T-cell (primary cell): ENCODE results near the gene CTNND2. TPM values are rescaled to one million over a fixed set of nuclear protein-coding genes. Genes with fewer than 3 reads are reported as not detected.
"Not testable (repeated sequence)": the region's sequence is repeated elsewhere in the genome, so short reads cannot be mapped to it uniquely, and the experiment has no call there.

Source experiments
- ATAC-seq, 4 experiments: fragments of 200-7000 bp in 3 of 4; fragments of 150-1000 bp in 1 of 4; cut with Tn5 transposase; replicated peaks in 1 of 4; 1 replicate in 3 of 4; 2 replicates in 1 of 4; pipeline ENCODE4 v1.10.0; 2021; ENCODE audit warnings: moderate library complexity in 3 of 4, mild to moderate bottlenecking in 2 of 4, moderate number of reproducible peaks in 1 of 4
- CTCF ChIA-PET, 2 donors: fragments of 300-600 bp; sonication (Branson Sonifier 250); formaldehyde crosslinking; loops; one replicate each; lab custom pipeline; 2022; ENCODE audit warnings: antibody characterized with exemption in 2 of 2; lab: Charles Lee
- POLR2A ChIA-PET, 2 donors: fragments of 300-600 bp; sonication (Branson Sonifier 250); formaldehyde crosslinking; loops; one replicate each; lab custom pipeline; 2022; ENCODE audit warnings: antibody characterized with exemption in 2 of 2; lab: Charles Lee
- DNase-seq, 35 experiments: peaks; one replicate each; pipeline versions ENCODE4 v3.0.0 to v3.0.0-alpha.2; 2013 to 2023
- H3K27ac ChIP-seq: one replicate; pipeline ENCODE4 v1.5.1; 2013; ENCODE audit warnings: low read length
- H3K27me3 ChIP-seq, 2 experiments: replicated peaks in 1 of 2; 1 replicate in 1 of 2; 2 replicates in 1 of 2; pipeline versions ENCODE4 v1.6.1 to v1.7.0; 2013; ENCODE audit warnings: low read length in 1 of 2, mixed read lengths in 1 of 2; ENCODE audit not compliant: control insufficient read depth in 2 of 2, insufficient read depth in 2 of 2; ENCODE audit errors: extremely low read depth in 1 of 2
- H3K36me3 ChIP-seq, 2 donors: 1 replicate in 1 of 2; 2 replicates in 1 of 2; pipeline versions ENCODE4 v1.6.1 to v1.7.0; 2013; ENCODE audit warnings: low read length in 1 of 2; ENCODE audit not compliant: control insufficient read depth in 2 of 2, insufficient read depth in 1 of 2; ENCODE audit errors: extremely low read depth in 1 of 2
- H3K4me1 ChIP-seq, 2 experiments: 1 replicate in 1 of 2; 2 replicates in 1 of 2; pipeline versions ENCODE4 v1.6.1 to v1.7.0; 2013; ENCODE audit warnings: low read length in 2 of 2, mixed read lengths in 1 of 2; ENCODE audit not compliant: insufficient read depth in 2 of 2, control insufficient read depth in 1 of 2; ENCODE audit errors: extremely low read depth in 1 of 2
- H3K4me3 ChIP-seq, 2 donors: 1 replicate in 1 of 2; 2 replicates in 1 of 2; pipeline versions ENCODE4 v1.5.1 to v1.7.0; 2013; ENCODE audit warnings: mild to moderate bottlenecking in 2 of 2, low read length in 1 of 2, moderate library complexity in 1 of 2; ENCODE audit not compliant: control insufficient read depth in 1 of 2; ENCODE audit errors: extremely low read depth in 1 of 2
- H3K9me3 ChIP-seq: 2 replicates; pipeline ENCODE4 v1.7.0; 2013
- H3K27ac Mint-ChIP-seq, 2 donors: one replicate each; pipeline ENCODE4 v1.8.0; 2020 to 2021; ENCODE audit warnings: mild to moderate bottlenecking in 2 of 2, mixed read lengths in 2 of 2
- H3K27me3 Mint-ChIP-seq, 2 donors: one replicate each; pipeline ENCODE4 v1.8.0; 2021 to 2022; ENCODE audit warnings: mixed read lengths in 2 of 2
- H3K36me3 Mint-ChIP-seq: one replicate; pipeline ENCODE4 v1.8.0; 2021; ENCODE audit warnings: mixed read lengths
- H3K4me1 Mint-ChIP-seq, 3 donors: one replicate each; pipeline ENCODE4 v1.8.0; 2020 to 2022; ENCODE audit warnings: mixed read lengths in 3 of 3, mild to moderate bottlenecking in 1 of 3
- H3K4me3 Mint-ChIP-seq, 3 donors: one replicate each; pipeline ENCODE4 v1.8.0; 2020 to 2022; ENCODE audit warnings: mild to moderate bottlenecking in 3 of 3, mixed read lengths in 3 of 3, moderate library complexity in 3 of 3
- H3K9me3 Mint-ChIP-seq, 3 donors: one replicate each; pipeline ENCODE4 v1.8.0; 2020 to 2022; ENCODE audit warnings: mixed read lengths in 3 of 3
- WGBS: methylation state at CpG from one replicate; pipeline ENCODE4 v1.1.5; 2013; ENCODE audit warnings: missing lambda C conversion rate; ENCODE audit not compliant: insufficient coverage; 5-methylcytosine and 5-hydroxymethylcytosine counted together
- total RNA-seq, 35 experiments: library from RNA in 6 of 35; stranded (reverse) in 6 of 35; fragments of 120-200 nt in 1 of 35; gene quantifications; one replicate each; pipeline versions ENCODE4 v1.2.1 to v1.2.4 and lab custom pipeline; 2013 to 2026

Gene CTNND2
- total RNA-seq, 5 donors from 2014 or later (not counting 1 experiment from before 2014, with no cell fraction given) = 0.22 TPM; not detected in 4

GRCh38 chr5:11313694-11314093, 590.6 kb downstream of the CTNND2 start:
- POLR2A ChIA-PET, H3K27ac Mint-ChIP-seq, ATAC-seq, H3K36me3 ChIP-seq, H3K36me3 Mint-ChIP-seq, H3K9me3 Mint-ChIP-seq, H3K4me3 ChIP-seq, H3K4me1 Mint-ChIP-seq, DNase-seq, H3K4me3 Mint-ChIP-seq, CTCF ChIA-PET, H3K4me1 ChIP-seq, H3K27ac ChIP-seq, H3K27me3 ChIP-seq, H3K9me3 ChIP-seq: not testable (repeated sequence)
- H3K27me3 Mint-ChIP-seq = peaks cover 0 to 12% of the 10 kb centered on the region in 2 donors
- 64% methylated on average over 2 of the region's 7 CpGs for WGBS

- H3K4me3 Mint-ChIP-seq = no peak overlapping the region
- DNase-seq (no peak), ATAC-seq (no peak)
- ChIA-PET CTCF (no interaction called here), POLR2A (no interaction called here)
- H3K36me3 Mint-ChIP-seq = no peaks in the 10 kb centered on the region
- H3K9me3 Mint-ChIP-seq = no peaks in the 10 kb centered on the region
- H3K4me1 ChIP-seq = no peaks in the 10 kb centered on the region
- H3K4me1 Mint-ChIP-seq = no peaks in the 10 kb centered on the region
- WGBS = 75% methylated on average over 3 of the region's 3 CpGs
- H3K27me3 Mint-ChIP-seq = peaks cover 0 to 2% of the 10 kb centered on the region in 2 donors
- no peak overlapping the region for H3K27ac Mint-ChIP-seq
- H3K27ac ChIP-seq = no peak overlapping the region
- no peaks in the 10 kb centered on the region for H3K27me3 ChIP-seq
- H3K4me3 ChIP-seq = no peak overlapping the region
- H3K36me3 ChIP-seq = no peaks in the 10 kb centered on the region
- no peaks in the 10 kb centered on the region for H3K9me3 ChIP-seq
These were observed 592.5 kb downstream of the CTNND2 start for GRCh38 chr5:11311731-11312130.

GRCh38 chr5:11311272-11311671, 593.0 kb downstream of the CTNND2 start:
- Mint-ChIP-seq H3K4me1 (no peaks in the 10 kb centered on the region), H3K27me3 (no peaks in the 10 kb centered on the region), H3K27ac (no peak overlapping the region), H3K4me3 (no peak overlapping the region), H3K36me3 (no peaks in the 10 kb centered on the region), H3K9me3 (no peaks in the 10 kb centered on the region)
- H3K9me3 ChIP-seq = no peaks in the 10 kb centered on the region
- no peak for DNase-seq
- POLR2A ChIA-PET = no interaction called here
- no peaks in the 10 kb centered on the region for H3K4me1 ChIP-seq
- 84% methylated on average over 1 of the region's 1 CpG for WGBS
- ATAC-seq = peak in 1 of 4 experiments; percentile 22
- CTCF ChIA-PET = no interaction called here
- no peaks in the 10 kb centered on the region for H3K27me3 ChIP-seq
- H3K36me3 ChIP-seq = no peaks in the 10 kb centered on the region
- no peak overlapping the region for H3K4me3 ChIP-seq
- no peak overlapping the region for H3K27ac ChIP-seq

- WGBS = 82% methylated on average over 2 of the region's 2 CpGs
- ChIA-PET POLR2A (no interaction called here), CTCF (no interaction called here)
- Mint-ChIP-seq H3K27ac (no peak overlapping the region), H3K4me1 (no peaks in the 10 kb centered on the region), H3K4me3 (no peak overlapping the region), H3K9me3 (no peaks in the 10 kb centered on the region), H3K27me3 (peaks cover 0 to 4% of the 10 kb centered on the region in 2 donors), H3K36me3 (no peaks in the 10 kb centered on the region)
- no peak overlapping the region for H3K27ac ChIP-seq
- no peak overlapping the region for H3K4me3 ChIP-seq
- H3K9me3 ChIP-seq = no peaks in the 10 kb centered on the region
- no peaks in the 10 kb centered on the region for H3K4me1 ChIP-seq
- no peaks in the 10 kb centered on the region for H3K27me3 ChIP-seq
- H3K36me3 ChIP-seq = no peaks in the 10 kb centered on the region
- ATAC-seq (no peak), DNase-seq (no peak)
These were observed 594.1 kb downstream of the CTNND2 start for GRCh38 chr5:11310158-11310557.

- peaks cover 0 to 4% of the 10 kb centered on the region in 2 donors for H3K27me3 Mint-ChIP-seq
- Histone ChIP-seq H3K27me3 (no peaks in the 10 kb centered on the region), H3K9me3 (no peaks in the 10 kb centered on the region), H3K36me3 (no peaks in the 10 kb centered on the region), H3K4me1 (no peaks in the 10 kb centered on the region), H3K4me3 (no peak overlapping the region), H3K27ac (no peak overlapping the region)
- ChIA-PET POLR2A (no interaction called here), CTCF (no interaction called here)
- DNase-seq (no peak), ATAC-seq (no peak)
- no peak overlapping the region for H3K27ac Mint-ChIP-seq
- H3K9me3 Mint-ChIP-seq = no peaks in the 10 kb centered on the region
- H3K4me3 Mint-ChIP-seq = no peak overlapping the region
- WGBS = no CpG with 5 or more reads among the region's 1 CpG
- H3K36me3 Mint-ChIP-seq = no peaks in the 10 kb centered on the region
- no peaks in the 10 kb centered on the region for H3K4me1 Mint-ChIP-seq
These were observed 597.9 kb downstream of the CTNND2 start for GRCh38 chr5:11306365-11306764.

- ChIA-PET POLR2A (no interaction called here), CTCF (no interaction called here)
- Mint-ChIP-seq H3K27ac (no peak overlapping the region), H3K36me3 (no peaks in the 10 kb centered on the region), H3K9me3 (no peaks in the 10 kb centered on the region), H3K4me1 (no peaks in the 10 kb centered on the region), H3K27me3 (peaks cover 0 to 4% of the 10 kb centered on the region in 2 donors), H3K4me3 (no peak overlapping the region)
- Histone ChIP-seq H3K27me3 (no peaks in the 10 kb centered on the region), H3K9me3 (no peaks in the 10 kb centered on the region), H3K27ac (no peak overlapping the region), H3K4me1 (no peaks in the 10 kb centered on the region), H3K36me3 (no peaks in the 10 kb centered on the region), H3K4me3 (no peak overlapping the region)
- no peak for ATAC-seq
- no peak for DNase-seq
- WGBS = 86% methylated on average over 1 of the region's 3 CpGs
These were observed 599.0 kb downstream of the CTNND2 start for GRCh38 chr5:11305245-11305644.

GRCh38 chr5:11304641-11305040, 599.6 kb downstream of the CTNND2 start:
- ATAC-seq (no peak), DNase-seq (no peak)
- no peak overlapping the region for H3K27ac Mint-ChIP-seq
- no peaks in the 10 kb centered on the region for H3K4me1 Mint-ChIP-seq
- Histone ChIP-seq H3K36me3 (no peaks in the 10 kb centered on the region), H3K27me3 (no peaks in the 10 kb centered on the region), H3K4me1 (no peaks in the 10 kb centered on the region), H3K27ac (no peak overlapping the region), H3K9me3 (no peaks in the 10 kb centered on the region), H3K4me3 (no peak overlapping the region)
- ChIA-PET CTCF (no interaction called here), POLR2A (no interaction called here)
- WGBS = 79% methylated on average over 6 of the region's 7 CpGs
- no peaks in the 10 kb centered on the region for H3K9me3 Mint-ChIP-seq
- no peaks in the 10 kb centered on the region for H3K36me3 Mint-ChIP-seq
- no peak overlapping the region for H3K4me3 Mint-ChIP-seq
- peaks cover 0 to 4% of the 10 kb centered on the region in 2 donors for H3K27me3 Mint-ChIP-seq
